ENCODE results near the gene ELOF1. TPM values are rescaled to one million over a fixed set of nuclear protein-coding genes. Genes with fewer than 3 reads are reported as not detected.

Gene ELOF1
- total RNA-seq, 1 donor from 2014 or later = 44.3 TPM

GRCh38 chr19:11528551-11529341 is 30.3 kb downstream of the ELOF1 start, which contains the start of gene ECSIT:
TSS of gene ECSIT (minus strand) at chr19:11529134. CDS start at chr19:11519170, 9,964 bp downstream.
- Histone ChIP-seq H3K4me3 (peak within 1 kb of the TSS; percentile 83), H3K9me3 (no peaks in the 10 kb centered on the region), H3K4me1 (peaks cover 17% of the 10 kb centered on the region), H3K27me3 (ENCODE audit: low read depth) (no peaks in the 10 kb centered on the region), H3K36me3 (peaks cover 5% of the 10 kb centered on the region), H3K27ac (peak within 1 kb of the TSS; percentile 84)
- peak; percentile 99 for ATAC-seq
- no peak for TF ChIP-seq CTCF (IDR thresholded peaks at IDR 0.05)
- intact Hi-C loops (cut with DNase I) = no loop called here
- DNase-seq = peak; percentile 98

GRCh38 chr19:11519138-11519537 is 39.9 kb downstream of the ELOF1 start:
- no peaks in the 10 kb centered on the region for H3K27me3 ChIP-seq (ENCODE audit: low read depth)
- intact Hi-C loops (cut with DNase I) = no loop called here
- H3K36me3 ChIP-seq = peaks cover 61% of the 10 kb centered on the region
- H3K27ac ChIP-seq = no peak overlapping the region
- no peaks in the 10 kb centered on the region for H3K9me3 ChIP-seq
- no peaks in the 10 kb centered on the region for H3K4me1 ChIP-seq
- DNase-seq = no peak
- ATAC-seq = no peak
- no peak for TF ChIP-seq CTCF (IDR thresholded peaks at IDR 0.05)
- H3K4me3 ChIP-seq = no peak overlapping the region

- no peaks in the 10 kb centered on the region for H3K4me1 ChIP-seq
- H3K9me3 ChIP-seq = no peaks in the 10 kb centered on the region
- DNase-seq (no peak), ATAC-seq (no peak)
- H3K27me3 ChIP-seq (ENCODE audit: low read depth) = no peaks in the 10 kb centered on the region
- H3K4me3 ChIP-seq = no peak overlapping the region
- intact Hi-C loops (cut with DNase I) = no loop called here
- H3K36me3 ChIP-seq = peaks cover 59% of the 10 kb centered on the region
- no peak for TF ChIP-seq CTCF (IDR thresholded peaks at IDR 0.05)
- no peak overlapping the region for H3K27ac ChIP-seq
These were observed 45.1 kb downstream of the ELOF1 start for GRCh38 chr19:11513946-11514345.

DNA sequence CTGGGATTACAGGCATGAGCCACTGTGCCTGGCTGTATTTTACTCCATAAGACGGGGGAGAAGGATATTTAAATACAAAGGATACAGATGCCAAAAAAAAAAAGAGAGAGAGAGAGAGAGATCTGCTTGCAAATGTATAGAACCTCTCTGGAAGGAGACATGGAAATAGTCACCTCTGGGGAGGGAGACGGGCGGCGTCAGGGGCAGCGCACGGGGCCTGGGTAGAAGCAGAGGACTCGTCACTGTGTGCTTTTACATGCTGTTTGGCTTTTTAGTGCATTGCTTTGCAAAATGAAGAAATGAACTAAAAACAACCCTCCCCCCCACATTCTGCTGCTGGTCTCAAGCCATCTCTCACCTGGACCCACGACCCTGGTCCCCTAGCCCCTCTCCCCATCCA is 48.6 kb downstream of the ELOF1 start:
- intact Hi-C loops (cut with DNase I) = no loop called here
- H3K9me3 ChIP-seq = no peaks in the 10 kb centered on the region
- ATAC-seq (no peak), DNase-seq (no peak)
- H3K4me3 ChIP-seq = no peak overlapping the region
- no peak overlapping the region for H3K27ac ChIP-seq
- H3K36me3 ChIP-seq = peaks cover 32% of the 10 kb centered on the region
- peaks cover 9% of the 10 kb centered on the region for H3K4me1 ChIP-seq
- no peaks in the 10 kb centered on the region for H3K27me3 ChIP-seq (ENCODE audit: low read depth)
- no peak for TF ChIP-seq CTCF (IDR thresholded peaks at IDR 0.05)

DNA sequence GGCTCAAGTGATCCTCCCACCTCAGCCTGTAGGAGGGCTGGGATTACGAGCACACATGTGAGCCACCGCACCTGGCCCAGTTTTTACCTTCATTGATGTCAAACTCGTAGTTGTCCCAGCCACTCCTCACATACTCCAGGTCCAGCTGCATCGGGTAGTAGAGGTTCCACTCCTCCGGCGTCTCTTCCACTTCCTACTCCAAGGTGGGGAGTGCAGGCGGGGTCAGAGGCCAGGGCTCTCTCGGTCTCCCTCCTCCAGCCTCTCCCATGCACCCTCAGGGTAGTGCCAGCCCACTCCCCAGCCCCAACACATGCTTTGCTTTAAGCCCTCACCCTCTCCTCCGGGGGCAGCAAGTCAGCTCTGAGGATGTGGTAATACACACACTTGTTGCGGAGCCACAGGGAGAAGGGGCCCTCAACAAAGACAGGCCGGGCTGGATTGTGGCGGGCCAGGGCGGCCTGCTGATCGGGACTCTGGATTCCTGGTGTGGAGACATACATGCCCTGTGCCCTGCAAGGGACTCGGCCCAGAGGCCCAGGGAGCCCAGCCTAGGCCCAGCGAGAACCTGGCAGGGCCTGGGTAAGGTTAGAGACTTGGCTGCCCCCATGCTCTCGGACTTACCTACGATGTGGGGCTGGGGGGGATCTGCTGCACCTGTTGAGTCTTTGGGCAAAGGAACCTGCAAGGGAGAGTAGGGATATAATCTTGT is 51.5 kb downstream of the ELOF1 start:
- ATAC-seq (no peak), DNase-seq (no peak)
- Histone ChIP-seq H3K4me1 (peaks cover 9% of the 10 kb centered on the region), H3K4me3 (no peak overlapping the region), H3K27ac (no peak overlapping the region), H3K36me3 (peaks cover 17% of the 10 kb centered on the region), H3K27me3 (ENCODE audit: low read depth) (no peaks in the 10 kb centered on the region), H3K9me3 (no peaks in the 10 kb centered on the region)
- intact Hi-C loops (cut with DNase I) = no loop called here
- no peak for TF ChIP-seq CTCF (IDR thresholded peaks at IDR 0.05)
